Spleen (tissue), 7 donors: ENCODE data around the gene HAX1.

ENCODE experiments used
- CTCF ChIP-seq, 11 experiments: fragments of 200-600 bp in 7 of 11; fragments of 450-650 bp in 4 of 11; sonication (generic) in 4 of 11; IDR thresholded peaks in 8 of 11; conservative IDR thresholded peaks in 3 of 11; 1 replicate in 7 of 11; 2 replicates in 4 of 11; pipeline versions ENCODE4 v1.4.0 to v1.8.0; 2016 to 2021; ENCODE audit warnings: antibody characterized with exemption in 11 of 11, inconsistent platforms in 4 of 11, mild to moderate bottlenecking in 1 of 11
- POLR2A ChIP-seq, 3 donors: fragments of 450-650 bp; IDR thresholded peaks; one replicate each; pipeline ENCODE4 v1.5.1; 2017; ENCODE audit warnings: antibody characterized with exemption in 3 of 3, mild to moderate bottlenecking in 1 of 3
- POLR2AphosphoS5 ChIP-seq, 3 donors: sonication (generic); formaldehyde crosslinking; IDR thresholded peaks; one replicate each; pipeline ENCODE4 v1.5.1; 2017; ENCODE audit warnings: antibody characterized with exemption in 3 of 3
- donor health status: DM: no; HTN: no; CAD: no; lungs with moderate emphysema.
- donor health status: DM: no; HTN: no; CAD: no.
- donor health status: DM: no; HTN: no; CAD: no.

- TF ChIP-seq POLR2AphosphoS5 (IDR thresholded peaks at IDR 0.05) (no peak), POLR2A (IDR thresholded peaks at IDR 0.05) (no peak), CTCF (IDR thresholded peaks at IDR 0.05 in 8 of 11, conservative IDR thresholded peaks at IDR 0.05 in 3 of 11) (no peak)
Measured at GRCh38 chr1:154237880-154238506, 34.4 kb upstream of the HAX1 start.
